Measurements from ENCODE around the gene IL23A.
"Not testable (repeated sequence)": the region's sequence is repeated elsewhere in the genome, so short reads cannot be mapped to it uniquely, and the experiment has no call there.

IL23A gene

GRCh38 chr12:56336361-56337167, 2.1 kb upstream of the IL23A start:
- H3K4me3 ChIP-seq (ENCODE audit: low read depth, low read length), result no peak overlapping the region
- no peak for TF ChIP-seq CTCF (IDR thresholded peaks at IDR 0.05; ENCODE audit: low read depth, low read length)

- H3K4me3 ChIP-seq (ENCODE audit: low read depth, low read length), result no peak overlapping the region
- TF ChIP-seq CTCF (IDR thresholded peaks at IDR 0.05; ENCODE audit: low read depth, low read length), result no peak
Observed at GRCh38 chr12:56337753-56338251, 882 bp upstream of the IL23A start.

GRCh38 chr12:56339158-56339422, 406 bp downstream of the IL23A start:
- no peak for TF ChIP-seq CTCF (IDR thresholded peaks at IDR 0.05; ENCODE audit: low read depth, low read length)
- no peak overlapping the region for H3K4me3 ChIP-seq (ENCODE audit: low read depth, low read length)

GRCh38 chr12:56341616-56342015, 2.9 kb downstream of the IL23A start:
- no peak for TF ChIP-seq CTCF (IDR thresholded peaks at IDR 0.05; ENCODE audit: low read depth, low read length)
- H3K4me3 ChIP-seq (ENCODE audit: low read depth, low read length), result no peak overlapping the region

- H3K4me3 ChIP-seq (ENCODE audit: low read depth, low read length), result not testable (repeated sequence)
Observed at GRCh38 chr12:56342290-56342689, 3.6 kb downstream of the IL23A start.

GRCh38 chr12:56346675-56347074, 8.0 kb downstream of the IL23A start:
- TF ChIP-seq CTCF (IDR thresholded peaks at IDR 0.05; ENCODE audit: low read depth, low read length), result no peak
- no peak overlapping the region for H3K4me3 ChIP-seq (ENCODE audit: low read depth, low read length)

GRCh38 chr12:56347255-56347654, 8.6 kb downstream of the IL23A start:
- H3K4me3 ChIP-seq (ENCODE audit: low read depth, low read length), result not testable (repeated sequence)

- no peak overlapping the region for H3K4me3 ChIP-seq (ENCODE audit: low read depth, low read length)
- TF ChIP-seq CTCF (IDR thresholded peaks at IDR 0.05; ENCODE audit: low read depth, low read length), result no peak
Observed at GRCh38 chr12:56348776-56349175, 10.1 kb downstream of the IL23A start.
